ENCODE results near the gene COX19. TPM values are rescaled to one million over a fixed set of nuclear protein-coding genes. Genes with fewer than 3 reads are reported as not detected.

COX19 gene
- total and polyA plus RNA-seq, 2 of the 13 experiments (the other 11 are each of a cell fraction or from before 2014, with no cell fraction given) = 11.5 to 21.7 TPM

DNA sequence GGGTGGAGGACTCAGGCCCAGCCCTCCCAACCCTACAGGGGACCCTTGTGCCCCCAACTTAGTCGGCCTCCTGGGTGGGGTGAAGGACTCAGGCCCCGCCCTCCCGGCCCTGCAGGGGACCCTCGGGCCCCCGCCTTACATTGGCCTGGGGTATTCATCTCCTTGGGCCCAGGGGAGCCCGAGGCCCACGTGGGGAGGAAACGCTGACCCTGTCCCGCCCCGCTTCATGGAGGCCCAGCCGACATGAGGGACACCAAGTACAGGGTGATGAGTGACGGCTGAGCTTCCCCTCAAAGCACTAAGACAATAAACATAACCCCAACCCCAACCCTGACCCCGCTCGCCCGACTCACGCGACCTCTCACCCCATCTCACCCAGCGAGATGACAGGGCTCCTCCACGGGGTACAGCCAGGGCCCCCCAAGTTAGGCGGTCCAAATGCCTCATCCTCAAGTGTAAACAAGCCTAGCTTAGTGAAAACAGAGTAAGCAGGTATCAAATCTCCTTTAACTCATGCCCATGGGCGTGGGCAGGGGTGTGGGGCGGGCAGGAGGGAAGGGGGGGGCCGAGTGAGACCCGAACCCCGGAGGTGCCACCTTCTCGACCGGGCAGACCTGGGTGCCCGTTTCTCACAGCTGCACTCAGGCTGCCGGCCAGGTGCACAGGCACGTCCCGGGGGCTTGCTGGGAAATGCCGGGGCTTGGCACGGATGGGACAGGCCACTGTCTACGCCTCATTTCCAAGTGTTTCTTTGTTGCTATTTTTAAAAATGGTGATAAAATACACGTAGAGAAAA, 15.8 kb upstream of the COX19 start (continued):
- TF ChIP-seq PHF21A (CRISPR knock-in tag; IDR thresholded peaks at IDR 0.05) (0 out of 2 replicates have a peak, but pooled peaks have one; percentile 17), ZNF558 (CRISPR knock-in tag; IDR thresholded peaks at IDR 0.05; ENCODE audit: borderline replicate concordance) (peak; percentile 54; the same call in 1 of the 2 replicates), NR2F6 (IDR thresholded peaks at IDR 0.05) (peak; percentile 78), NR2F6 (CRISPR knock-in tag; IDR thresholded peaks at IDR 0.05) (peak; percentile 68), TP53 (CRISPR knock-in tag; conservative IDR thresholded peaks at IDR 0.05) (0 out of 2 replicates have a peak, but pooled peaks have one; percentile 39), MIER3 (CRISPR knock-in tag; IDR thresholded peaks at IDR 0.05; ENCODE audit: borderline replicate concordance) (no peak), MED13 (CRISPR knock-in tag; IDR thresholded peaks at IDR 0.05) (peak; percentile 37; the same call in 1 of the 2 replicates), MED1 (CRISPR knock-in tag; IDR thresholded peaks at IDR 0.05) (peak; percentile 14; the same call in 1 of the 2 replicates), FOXA1 (IDR thresholded peaks at IDR 0.05) (no peak), FOXA1 (CRISPR knock-in tag; IDR thresholded peaks at IDR 0.05) (peak; percentile 31; the same call in 1 of the 2 replicates), KLF13 (CRISPR knock-in tag; IDR thresholded peaks at IDR 0.05) (no peak)
- TF ChIP-seq, protein P1, sequence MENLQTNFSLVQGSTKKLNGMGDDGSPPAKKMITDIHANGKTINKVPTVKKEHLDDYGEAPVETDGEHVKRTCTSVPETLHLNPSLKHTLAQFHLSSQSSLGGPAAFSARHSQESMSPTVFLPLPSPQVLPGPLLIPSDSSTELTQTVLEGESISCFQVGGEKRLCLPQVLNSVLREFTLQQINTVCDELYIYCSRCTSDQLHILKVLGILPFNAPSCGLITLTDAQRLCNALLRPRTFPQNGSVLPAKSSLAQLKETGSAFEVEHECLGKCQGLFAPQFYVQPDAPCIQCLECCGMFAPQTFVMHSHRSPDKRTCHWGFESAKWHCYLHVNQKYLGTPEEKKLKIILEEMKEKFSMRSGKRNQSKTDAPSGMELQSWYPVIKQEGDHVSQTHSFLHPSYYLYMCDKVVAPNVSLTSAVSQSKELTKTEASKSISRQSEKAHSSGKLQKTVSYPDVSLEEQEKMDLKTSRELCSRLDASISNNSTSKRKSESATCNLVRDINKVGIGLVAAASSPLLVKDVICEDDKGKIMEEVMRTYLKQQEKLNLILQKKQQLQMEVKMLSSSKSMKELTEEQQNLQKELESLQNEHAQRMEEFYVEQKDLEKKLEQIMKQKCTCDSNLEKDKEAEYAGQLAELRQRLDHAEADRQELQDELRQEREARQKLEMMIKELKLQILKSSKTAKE (CRISPR knock-in tag; IDR thresholded peaks at IDR 0.05; ENCODE audit: borderline replicate concordance) = peak; percentile 50; the same call in 1 of the 2 replicates
- TF ChIP-seq, protein P2, sequence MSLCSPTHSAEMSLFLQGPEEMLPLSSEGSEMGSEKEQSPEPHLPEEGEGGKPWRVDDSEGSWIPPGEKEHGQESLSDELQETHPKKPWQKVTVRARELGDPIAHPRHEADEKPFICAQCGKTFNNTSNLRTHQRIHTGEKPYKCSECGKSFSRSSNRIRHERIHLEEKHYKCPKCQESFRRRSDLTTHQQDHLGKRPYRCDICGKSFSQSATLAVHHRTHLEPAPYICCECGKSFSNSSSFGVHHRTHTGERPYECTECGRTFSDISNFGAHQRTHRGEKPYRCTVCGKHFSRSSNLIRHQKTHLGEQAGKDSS (CRISPR knock-in tag; IDR thresholded peaks at IDR 0.05; ENCODE audit: borderline replicate concordance, low read depth) = 0 out of 2 replicates have a peak, but pooled peaks have one; percentile 25
- TF ChIP-seq, protein P3, sequence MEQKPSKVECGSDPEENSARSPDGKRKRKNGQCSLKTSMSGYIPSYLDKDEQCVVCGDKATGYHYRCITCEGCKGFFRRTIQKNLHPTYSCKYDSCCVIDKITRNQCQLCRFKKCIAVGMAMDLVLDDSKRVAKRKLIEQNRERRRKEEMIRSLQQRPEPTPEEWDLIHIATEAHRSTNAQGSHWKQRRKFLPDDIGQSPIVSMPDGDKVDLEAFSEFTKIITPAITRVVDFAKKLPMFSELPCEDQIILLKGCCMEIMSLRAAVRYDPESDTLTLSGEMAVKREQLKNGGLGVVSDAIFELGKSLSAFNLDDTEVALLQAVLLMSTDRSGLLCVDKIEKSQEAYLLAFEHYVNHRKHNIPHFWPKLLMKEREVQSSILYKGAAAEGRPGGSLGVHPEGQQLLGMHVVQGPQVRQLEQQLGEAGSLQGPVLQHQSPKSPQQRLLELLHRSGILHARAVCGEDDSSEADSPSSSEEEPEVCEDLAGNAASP (CRISPR knock-in tag; IDR thresholded peaks at IDR 0.05; ENCODE audit: borderline replicate concordance) = peak; percentile 54; the same call in 1 of the 2 replicates
- TF ChIP-seq, protein P4, sequence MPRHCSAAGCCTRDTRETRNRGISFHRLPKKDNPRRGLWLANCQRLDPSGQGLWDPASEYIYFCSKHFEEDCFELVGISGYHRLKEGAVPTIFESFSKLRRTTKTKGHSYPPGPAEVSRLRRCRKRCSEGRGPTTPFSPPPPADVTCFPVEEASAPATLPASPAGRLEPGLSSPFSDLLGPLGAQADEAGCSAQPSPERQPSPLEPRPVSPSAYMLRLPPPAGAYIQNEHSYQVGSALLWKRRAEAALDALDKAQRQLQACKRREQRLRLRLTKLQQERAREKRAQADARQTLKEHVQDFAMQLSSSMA (CRISPR knock-in tag; IDR thresholded peaks at IDR 0.05) = no peak
